ENCODE measurements around the gene C9orf43.

The C9orf43 gene

DNA sequence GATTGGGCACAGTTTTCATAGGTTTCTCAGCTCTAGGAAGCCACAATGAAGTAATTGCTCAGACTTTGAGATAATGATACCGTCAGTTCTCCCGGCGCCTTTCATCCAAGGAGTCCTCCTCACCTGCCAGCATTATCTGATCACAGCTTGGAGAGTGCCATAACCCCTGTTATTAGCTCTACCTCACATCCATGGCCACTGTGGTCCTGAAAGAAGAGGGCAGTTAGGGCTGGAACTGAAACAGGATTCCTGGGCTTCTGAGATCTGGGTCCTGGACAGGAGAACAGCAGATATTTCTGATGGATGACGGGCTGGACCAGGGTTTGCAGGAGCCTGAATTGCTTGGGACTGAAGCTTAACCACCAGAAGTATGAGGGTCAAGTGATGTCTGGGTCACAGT lies 66.5 kb downstream of the C9orf43 start:
- H3K9me3 Mint-ChIP-seq = no peaks in the 10 kb centered on the region
- H3K4me1 Mint-ChIP-seq (ENCODE audit: low read depth) = peaks cover 12% of the 10 kb centered on the region
- no peak for DNase-seq
- H3K36me3 Mint-ChIP-seq (ENCODE audit: low read depth) = no peaks in the 10 kb centered on the region
- H3K27me3 Mint-ChIP-seq = no peaks in the 10 kb centered on the region
- H3K4me3 Mint-ChIP-seq = no peak overlapping the region
- no peak overlapping the region for H3K27ac Mint-ChIP-seq

DNA sequence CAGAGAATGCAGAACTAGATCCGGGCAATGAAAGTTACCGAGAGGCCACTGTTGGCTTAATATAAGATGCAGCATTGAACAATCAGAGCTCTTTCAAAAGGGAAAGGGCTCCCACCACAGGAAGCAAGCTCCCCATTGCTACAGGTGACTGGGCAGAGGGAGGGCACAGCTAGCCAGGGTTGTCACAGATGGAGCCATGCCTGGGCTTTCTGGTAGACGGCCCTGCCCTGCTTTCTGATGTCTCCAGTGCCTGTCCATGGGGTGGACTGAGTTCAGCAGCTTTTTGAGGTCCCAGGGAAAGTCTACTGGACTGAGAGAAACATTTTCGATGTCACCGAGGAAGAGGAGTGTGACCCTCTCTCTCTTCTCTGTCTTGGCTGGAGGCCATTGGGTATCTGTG lies 67.1 kb downstream of the C9orf43 start:
- Mint-ChIP-seq H3K4me3 (no peak overlapping the region), H3K27me3 (no peaks in the 10 kb centered on the region), H3K36me3 (ENCODE audit: low read depth) (no peaks in the 10 kb centered on the region), H3K27ac (no peak overlapping the region), H3K9me3 (no peaks in the 10 kb centered on the region), H3K4me1 (ENCODE audit: low read depth) (peaks cover 12% of the 10 kb centered on the region)
- DNase-seq = no peak

DNA sequence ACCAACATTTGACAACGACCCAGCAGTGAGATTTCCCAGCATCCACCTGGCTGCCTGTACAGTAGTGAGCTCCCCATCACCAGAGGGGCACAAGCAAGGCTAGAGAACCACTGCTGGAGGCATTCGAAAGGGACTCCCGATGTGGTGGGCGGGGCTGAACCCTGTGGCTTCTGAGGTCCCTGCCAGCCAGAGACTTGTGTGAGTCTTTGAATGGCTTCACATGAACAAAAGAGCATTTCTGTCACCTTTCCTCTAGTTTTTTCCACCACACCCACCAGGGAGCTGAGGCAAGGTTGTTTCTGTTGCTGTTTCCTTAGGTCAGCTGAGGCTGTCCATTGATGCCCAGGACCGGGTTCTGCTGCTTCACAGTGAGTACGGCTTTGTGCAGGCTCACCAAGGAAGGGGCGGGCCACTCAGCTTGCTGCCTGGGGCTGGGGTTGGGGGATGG lies 68.7 kb downstream of the C9orf43 start:
- no peak overlapping the region for H3K27ac Mint-ChIP-seq
- H3K9me3 Mint-ChIP-seq = no peaks in the 10 kb centered on the region
- DNase-seq = no peak
- H3K36me3 Mint-ChIP-seq (ENCODE audit: low read depth) = no peaks in the 10 kb centered on the region
- H3K27me3 Mint-ChIP-seq = no peaks in the 10 kb centered on the region
- H3K4me3 Mint-ChIP-seq = no peak overlapping the region
- peaks cover 12% of the 10 kb centered on the region for H3K4me1 Mint-ChIP-seq (ENCODE audit: low read depth)
